Effector CD8-positive, alpha-beta T cell (primary cell): Measurements from ENCODE around the gene PPP1R11.
"Not testable (repeated sequence)": the region's sequence is repeated elsewhere in the genome, so short reads cannot be mapped to it uniquely, and the experiment has no call there.

Source experiments
- DNase-seq: peaks from one replicate; lab custom pipeline; 2025; lab: John Stamatoyannopoulos, UW
- total RNA-seq, 4 experiments: gene quantifications; one replicate each; lab custom pipeline; 2026; lab: John Stamatoyannopoulos, UW

The PPP1R11 gene, protein sequence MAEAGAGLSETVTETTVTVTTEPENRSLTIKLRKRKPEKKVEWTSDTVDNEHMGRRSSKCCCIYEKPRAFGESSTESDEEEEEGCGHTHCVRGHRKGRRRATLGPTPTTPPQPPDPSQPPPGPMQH
- total RNA-seq, result 53.0 to 66.1 (median 62.3) reads per million in 4 experiments

DNA sequence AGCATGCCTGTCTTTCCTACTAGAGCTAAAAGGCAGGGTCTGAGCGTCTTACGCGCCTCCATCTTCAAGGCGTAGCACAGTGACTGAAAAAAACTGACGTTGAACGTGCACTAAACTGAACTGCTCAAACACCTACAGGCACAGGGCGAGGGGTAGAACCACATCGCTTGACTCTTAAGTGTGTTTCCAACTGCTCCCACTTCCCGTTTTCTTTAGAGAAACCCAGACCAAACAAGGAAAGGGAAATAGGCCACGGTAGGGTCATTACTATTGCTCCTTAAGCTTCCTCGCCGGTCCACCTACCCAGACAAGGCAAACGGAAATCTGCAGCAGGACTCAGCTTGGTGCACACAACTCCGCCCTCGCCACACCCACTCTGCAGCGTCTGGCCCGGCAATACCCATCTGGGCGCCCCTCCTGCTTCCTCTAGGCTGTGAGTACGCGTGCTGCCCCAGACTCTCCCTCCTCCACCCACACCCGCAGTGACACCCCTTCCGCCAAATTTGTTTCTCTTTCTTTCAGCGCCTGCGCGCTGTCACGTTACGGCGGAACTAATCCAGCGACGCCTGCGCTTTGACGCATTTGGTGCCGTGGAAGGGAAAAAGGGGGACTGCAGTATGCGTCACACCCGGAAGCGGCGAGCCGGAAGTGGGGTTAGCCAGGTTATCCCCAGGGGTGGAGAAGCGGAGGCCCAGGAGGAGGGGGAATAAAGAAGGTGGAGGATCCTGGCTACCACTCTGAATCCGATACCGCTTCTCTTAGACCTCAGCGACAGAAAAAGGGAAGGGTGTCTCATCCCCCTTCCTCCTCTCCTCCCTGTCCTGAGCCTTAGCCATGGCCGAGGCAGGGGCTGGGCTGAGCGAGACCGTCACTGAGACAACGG lies at the start of gene PPP1R11:
Gene PPP1R11 (plus strand): TSS at position 622 of the 883 bp plus-strand sequence. CDS start 213 bp downstream, at position 835.
- peak; percentile 99 for DNase-seq

DNA sequence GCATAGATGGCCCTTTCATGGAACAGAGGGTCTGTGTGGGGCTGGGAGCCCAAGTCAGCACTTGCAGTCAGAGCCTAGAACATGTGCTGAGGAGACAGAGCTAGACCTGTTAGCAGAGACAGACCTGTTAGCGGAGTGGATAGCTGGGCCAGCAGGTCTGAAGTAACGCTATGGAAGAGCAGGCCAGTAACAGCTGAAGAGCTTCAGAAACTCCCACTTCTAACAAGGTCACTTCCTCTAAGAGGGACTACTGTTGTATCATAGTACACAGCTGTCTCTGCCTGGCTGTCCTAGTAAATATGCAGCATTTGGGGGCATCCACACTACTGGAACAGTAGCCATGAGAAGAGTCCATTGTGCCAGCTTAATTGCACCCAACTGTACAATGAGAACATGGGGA lies 47.2 kb upstream of the PPP1R11 start:
- DNase-seq, result no peak

DNA sequence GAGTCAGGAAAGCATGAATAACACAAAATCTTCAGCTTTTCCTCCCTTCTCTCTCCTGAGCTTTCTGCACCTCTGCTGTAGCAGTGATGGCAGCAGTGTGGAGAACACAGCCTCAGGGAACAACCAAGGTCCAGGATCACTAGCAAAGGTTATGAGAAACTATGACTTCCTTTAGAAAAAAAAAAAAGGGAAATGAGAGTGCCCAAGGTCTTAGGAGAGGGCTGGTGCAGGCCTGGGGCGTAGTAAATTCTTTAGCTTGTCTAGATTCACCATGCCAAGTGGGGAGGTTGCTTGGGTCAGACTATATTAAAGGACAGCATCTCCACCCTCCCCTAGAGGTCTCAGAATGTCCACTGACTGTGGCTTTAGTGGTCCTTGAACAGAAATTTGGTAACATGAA lies 46.4 kb upstream of the PPP1R11 start:
- DNase-seq, result no peak

DNA sequence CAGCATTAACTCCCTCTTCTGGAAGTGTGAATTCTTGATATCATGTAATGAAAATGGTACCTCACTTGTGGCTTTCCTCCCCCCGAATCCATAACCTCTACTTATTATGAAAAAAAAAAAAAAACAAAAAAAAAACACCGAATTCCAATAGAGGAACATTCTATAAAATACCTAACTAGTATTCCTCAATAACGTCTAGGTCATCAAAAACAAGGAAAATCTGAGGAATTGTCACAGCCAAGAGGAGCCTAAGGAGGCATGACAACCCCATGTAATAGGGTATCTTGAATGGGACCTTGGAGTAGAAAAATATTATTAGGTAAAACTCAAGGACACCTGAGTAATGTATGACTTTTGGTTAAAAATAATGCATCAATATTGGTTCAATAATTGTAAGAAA lies 44.8 kb upstream of the PPP1R11 start:
- DNase-seq, result no peak

DNA sequence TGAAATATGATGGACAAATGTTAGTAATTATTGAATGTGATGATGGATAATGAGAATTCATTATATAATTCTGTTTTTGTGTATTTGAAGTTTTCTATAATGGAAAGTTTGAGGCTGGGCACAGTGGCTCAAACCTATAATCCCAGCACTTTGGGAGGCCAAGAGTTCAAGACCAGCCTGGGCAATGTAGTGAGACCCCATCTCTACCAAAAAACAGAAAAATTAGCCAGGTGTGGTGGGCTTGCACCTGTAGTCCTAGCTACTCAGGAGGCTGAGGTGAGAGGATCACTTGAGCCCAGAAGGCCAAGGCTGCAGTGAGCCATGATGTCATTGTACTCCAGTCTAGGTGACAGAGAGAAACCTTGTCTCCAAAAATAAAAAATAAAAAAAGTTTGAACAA lies 44.3 kb upstream of the PPP1R11 start:
- DNase-seq, result not testable (repeated sequence)

DNA sequence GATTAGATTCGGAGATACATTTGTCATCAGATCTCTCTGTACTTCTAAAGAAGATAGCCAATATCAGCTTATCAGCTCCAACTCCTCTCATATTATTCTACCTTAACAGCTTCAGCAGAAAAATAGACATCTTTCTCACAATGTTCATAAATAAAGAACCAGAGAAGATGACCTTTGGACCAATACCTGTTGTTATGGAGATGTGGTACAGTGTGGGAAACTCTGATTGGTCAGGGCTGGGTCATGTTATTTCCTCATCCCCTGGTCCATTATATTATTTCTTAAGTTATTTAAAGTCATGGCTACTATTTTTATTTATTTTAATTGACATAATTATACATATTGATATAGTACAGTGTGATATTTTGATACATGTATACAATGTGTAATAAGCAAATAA lies 41.8 kb upstream of the PPP1R11 start:
- DNase-seq, result no peak

DNA sequence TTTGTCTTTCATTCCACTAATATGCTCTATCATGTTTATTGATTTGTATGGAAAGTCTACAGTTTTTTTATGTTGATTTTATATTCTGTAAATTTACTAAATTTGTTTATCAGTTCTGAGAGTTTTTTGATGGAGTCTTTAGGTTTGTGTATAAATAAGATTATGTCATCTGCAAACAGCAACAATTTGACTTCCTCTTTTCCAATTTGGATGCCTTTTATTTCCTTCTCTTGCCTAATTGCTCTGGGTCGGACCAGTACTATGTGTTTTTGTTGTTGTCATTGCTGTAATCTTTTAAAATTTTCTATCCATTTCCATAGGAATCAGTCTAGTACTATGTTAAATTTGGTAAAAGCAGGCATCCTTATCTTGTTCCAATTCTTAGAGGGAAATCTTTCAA lies 37.4 kb upstream of the PPP1R11 start:
- DNase-seq, result no peak

DNA sequence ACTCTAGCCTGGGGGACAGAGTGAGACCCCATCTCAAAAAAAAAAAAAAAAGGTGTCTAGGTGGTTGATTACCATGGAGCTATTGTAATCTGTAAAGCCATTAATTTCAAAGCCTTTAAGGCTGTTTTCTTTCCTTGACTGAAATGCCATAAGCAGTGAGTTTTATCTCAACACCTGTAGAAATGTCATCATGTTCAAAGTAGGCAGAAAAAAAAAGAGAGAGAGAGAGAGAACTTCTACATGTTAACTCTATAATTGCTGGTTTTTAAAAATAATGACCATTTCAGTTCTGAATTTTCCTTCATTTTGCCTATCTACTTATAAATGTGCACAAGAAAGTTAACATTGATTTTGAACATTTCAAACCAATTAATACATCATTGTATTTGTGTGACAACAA lies 35.6 kb upstream of the PPP1R11 start:
- DNase-seq, result no peak

DNA sequence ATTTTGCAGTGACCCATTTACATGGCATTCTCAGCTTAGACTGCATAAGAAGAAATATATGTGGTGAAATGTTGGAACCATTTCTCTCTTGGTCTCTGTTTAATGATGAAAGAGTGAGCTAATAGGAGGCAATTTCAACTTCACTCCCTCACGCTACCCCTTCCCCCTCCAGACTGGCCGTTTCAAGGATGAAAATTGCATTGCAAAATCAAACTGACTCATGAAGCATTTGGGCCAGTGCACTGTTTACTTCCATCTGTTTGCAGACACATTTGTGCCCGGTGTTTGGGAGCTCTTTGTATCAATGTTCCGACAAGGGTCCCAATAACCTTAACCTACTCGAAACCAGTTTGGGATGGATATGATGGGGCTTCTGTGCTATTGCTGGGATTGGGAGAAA lies 33.6 kb upstream of the PPP1R11 start:
- not testable (repeated sequence) for DNase-seq

DNA sequence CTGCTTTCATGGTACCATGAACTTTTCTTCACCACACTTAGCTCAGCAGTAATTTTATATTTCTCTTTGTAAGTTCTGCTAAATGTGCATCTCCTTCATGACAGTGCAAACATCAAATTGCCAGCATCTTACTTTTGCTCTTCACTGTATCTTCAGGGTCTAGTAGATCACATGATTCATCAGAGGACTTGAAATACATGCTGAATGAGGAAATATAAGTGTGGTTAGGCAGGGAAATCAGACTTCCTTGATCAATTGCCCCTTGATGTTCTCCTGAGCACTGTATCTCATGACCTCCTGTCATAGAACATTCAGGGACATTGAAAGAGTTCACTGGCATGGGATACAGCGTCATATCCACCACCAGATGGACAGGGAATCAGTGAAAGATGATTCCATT lies 31.2 kb upstream of the PPP1R11 start:
- no peak for DNase-seq

DNA sequence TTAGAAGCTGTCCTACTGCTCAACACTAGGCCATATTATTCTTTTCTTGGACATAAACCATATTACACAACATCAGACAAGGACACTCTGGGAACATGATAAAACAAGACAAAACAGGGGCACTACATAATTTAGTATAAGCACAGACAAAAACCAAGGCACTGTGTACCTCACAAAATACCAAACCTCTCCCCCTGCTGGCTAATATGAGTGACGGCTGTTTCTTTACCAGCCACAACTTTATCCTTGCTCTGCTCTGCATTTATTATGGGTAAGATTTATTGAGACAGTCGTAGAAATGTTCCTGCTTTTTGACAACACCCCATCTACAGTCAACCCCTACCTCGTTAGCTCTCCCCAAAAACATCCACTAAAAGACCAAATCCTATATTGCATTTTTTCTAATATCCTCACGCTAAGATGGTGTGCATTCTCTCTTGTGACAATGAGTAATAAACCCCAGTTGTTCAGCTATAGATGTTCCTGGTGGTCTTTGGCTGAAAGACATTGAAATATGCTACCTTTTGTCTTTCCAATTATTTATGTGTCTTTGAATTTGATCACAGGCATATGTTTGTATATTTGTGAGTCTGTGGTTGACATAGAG lies 29.7 kb upstream of the PPP1R11 start:
- no peak for DNase-seq

DNA sequence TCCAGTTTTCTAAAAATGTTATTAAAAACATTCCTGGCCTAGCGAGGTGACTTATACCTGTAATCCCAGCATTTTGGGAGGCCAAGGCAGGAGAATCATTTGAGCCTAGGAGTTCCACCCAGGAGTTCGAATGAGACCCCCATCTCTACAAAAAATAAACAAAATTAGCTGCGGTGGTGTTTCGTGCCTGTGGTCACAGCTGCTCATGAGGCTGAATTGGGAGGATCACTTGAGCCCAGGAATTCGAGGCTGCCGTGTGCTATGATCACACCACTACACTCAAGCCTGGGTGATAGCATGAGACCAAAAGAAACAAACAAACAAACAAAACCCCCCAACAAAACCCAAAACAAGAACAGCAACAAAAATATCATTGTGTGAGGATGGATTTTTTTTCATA lies 25.8 kb upstream of the PPP1R11 start:
- no peak for DNase-seq

DNA sequence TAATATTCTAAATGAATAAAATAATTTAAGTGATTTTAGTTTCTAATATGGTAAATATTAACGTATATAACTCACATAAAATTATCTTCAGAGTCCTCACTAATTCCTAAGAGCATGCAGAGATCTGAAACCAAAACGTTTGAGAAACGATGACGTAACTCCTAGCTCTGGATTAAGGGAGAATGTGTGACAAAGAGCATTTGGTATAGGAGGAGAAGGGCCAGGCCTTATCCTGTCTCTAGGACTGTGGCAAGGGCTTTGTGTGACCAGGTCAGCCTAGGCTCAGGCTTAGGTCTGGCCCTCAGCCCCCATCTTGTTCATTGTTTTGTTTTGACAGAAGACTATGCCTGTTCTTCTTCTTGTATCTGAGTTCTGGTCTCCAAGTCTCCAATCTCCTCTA lies 25.2 kb upstream of the PPP1R11 start:
- no peak for DNase-seq

DNA sequence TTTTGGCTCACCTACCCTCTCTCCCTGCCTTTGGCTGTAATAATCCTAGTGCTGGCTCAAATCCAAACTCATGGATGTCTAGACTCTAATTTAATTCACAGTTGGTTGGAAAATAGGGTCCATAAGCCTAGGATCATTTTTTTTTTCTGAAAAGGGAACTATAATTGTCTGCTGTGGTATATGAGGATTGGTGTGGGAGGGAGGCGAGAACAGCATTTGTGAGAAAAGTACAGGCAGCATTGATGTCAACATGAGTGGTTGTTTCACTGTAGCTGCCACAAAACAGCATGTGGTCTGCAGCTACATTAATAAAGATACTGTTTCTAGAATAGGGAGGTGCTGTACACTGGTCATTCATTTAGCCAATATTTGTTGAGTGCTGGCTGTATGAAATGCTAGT lies 24.5 kb upstream of the PPP1R11 start:
- DNase-seq, result no peak

DNA sequence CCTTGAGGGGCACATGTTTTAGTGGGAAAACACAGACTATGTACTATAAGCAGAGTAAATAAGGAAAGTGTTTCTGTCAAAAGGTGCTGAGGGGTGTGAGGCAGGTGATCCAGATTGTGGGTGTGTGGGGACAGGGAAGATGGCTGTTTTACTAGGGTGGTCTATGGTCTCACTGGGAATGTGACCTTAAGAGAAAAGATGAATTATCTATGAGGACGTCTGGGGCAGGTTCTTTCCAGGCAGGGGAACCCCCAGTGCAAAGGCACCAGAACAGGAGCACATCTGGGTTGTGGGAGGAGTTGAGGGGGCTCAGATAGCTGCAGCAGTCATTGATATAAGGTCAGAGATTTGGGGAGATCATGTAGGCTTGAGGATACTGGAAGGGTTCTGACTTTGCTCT lies 24.1 kb upstream of the PPP1R11 start:
- no peak for DNase-seq

DNA sequence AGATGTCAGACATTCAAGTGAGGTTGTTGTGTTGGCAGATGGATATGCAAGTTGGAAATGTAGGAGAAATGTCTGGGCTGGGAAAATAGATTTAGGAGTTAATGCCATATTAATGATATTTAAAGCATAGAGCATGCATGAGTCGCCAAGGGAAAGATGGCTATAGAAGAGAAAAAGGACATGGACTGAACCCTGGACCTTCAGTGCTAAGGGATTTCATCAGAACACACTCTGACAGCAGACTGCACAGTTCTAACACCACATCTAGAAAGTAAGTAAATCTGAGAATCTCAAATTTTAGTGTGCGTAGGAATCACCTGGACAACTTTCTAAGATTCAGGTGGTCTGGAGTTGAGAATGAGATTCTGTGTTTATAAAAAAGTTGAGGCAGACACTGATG lies 23.3 kb upstream of the PPP1R11 start:
- no peak for DNase-seq

DNA sequence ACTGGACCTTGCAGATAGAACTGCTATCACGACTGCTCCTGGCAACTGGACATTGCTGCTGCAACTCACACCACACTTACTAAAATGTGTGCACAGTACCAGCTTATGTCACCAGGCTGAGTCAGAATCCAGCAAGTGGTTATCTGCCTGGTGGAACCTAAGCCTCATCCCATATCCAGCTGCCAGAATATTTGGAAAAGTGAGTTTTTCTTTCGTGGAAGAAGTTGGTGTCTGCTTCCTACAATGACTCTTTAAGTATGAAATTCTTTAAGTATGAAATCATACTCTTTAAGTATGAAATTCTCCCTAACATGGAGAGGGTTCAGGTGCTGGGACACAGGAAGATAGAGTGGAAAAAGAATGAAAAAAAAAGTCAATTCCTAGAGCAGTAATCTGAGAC lies 22.4 kb upstream of the PPP1R11 start:
- DNase-seq, result no peak

DNA sequence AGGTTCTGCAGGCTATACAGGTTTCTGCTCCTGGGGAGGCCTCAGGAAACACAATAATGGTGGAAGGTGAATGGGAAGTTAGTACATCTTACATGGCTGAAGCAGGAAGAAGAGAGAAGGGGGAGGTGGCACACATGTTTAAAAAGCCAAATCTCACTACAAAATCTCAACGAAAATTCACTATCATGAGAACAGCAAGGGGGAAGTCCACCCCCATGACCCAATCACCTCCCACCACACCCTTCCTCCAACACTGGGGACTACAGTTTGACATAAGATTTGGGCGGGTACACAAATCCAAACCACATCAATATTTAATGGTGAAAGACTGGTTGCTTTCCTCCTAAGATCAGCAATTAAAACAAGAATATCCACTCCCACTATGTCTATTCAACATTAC lies 19.8 kb upstream of the PPP1R11 start:
- no peak for DNase-seq

DNA sequence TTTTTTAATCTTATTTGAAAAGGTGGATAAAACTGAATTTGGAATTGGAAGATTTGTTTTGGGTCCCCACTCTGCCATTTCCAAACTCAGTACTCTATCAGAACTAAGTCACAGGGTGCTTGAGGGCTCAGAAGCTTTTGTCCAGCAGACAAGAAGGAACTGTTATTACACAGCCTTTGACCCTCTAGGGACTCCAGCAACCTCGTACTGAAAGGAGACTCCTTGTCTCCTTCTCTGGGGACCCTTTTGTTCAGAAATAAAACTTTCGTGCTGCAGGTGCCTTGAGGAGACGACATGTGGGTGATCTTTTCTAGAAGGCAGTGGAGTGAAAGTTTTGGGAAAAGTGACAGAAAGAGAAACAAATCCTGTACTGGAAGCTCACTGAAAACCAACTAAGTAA lies 13.3 kb upstream of the PPP1R11 start:
- no peak for DNase-seq

DNA sequence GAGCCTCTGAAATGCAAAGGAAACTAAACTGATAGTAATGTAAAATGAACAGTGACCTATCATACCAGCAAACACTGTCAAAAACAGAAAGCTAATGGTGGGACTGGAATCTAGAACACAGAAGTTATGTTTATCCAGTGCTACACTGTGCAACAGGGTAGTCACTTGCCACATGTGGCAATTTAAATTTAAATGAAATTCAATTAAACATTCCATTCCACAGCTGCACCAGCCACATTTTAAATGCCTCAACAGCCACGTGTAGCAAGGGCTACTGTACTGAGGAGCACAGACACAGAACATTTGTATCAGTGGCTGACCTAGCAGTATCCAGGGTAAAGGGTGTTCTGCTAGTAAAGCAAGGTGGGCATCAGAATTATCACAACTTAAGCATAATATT lies 11.5 kb upstream of the PPP1R11 start:
- no peak for DNase-seq

DNA sequence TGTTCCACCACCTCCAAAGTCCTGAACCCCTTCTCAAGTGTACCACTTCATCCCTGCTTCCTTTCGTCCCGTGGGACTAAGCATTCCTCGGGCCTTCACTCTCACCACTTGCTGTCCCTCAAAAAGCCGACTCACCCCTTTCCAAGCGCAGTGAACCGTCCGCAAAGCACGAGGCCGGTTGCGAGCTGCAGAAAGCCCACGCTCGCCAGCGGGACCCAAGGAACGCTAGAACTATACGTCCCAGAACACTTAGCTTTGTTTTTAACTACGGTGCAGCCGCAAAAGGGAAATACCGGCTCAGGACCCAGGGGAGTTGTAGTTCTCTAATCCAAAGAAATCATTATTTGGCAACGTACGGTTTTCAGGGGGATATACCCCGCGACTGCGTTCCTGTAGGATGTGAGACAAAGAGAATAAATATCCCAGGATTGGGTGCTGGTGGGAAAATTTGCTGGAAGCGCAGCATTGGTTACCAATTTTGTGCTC lies 6.3 kb upstream of the PPP1R11 start:
- no peak for DNase-seq

DNA sequence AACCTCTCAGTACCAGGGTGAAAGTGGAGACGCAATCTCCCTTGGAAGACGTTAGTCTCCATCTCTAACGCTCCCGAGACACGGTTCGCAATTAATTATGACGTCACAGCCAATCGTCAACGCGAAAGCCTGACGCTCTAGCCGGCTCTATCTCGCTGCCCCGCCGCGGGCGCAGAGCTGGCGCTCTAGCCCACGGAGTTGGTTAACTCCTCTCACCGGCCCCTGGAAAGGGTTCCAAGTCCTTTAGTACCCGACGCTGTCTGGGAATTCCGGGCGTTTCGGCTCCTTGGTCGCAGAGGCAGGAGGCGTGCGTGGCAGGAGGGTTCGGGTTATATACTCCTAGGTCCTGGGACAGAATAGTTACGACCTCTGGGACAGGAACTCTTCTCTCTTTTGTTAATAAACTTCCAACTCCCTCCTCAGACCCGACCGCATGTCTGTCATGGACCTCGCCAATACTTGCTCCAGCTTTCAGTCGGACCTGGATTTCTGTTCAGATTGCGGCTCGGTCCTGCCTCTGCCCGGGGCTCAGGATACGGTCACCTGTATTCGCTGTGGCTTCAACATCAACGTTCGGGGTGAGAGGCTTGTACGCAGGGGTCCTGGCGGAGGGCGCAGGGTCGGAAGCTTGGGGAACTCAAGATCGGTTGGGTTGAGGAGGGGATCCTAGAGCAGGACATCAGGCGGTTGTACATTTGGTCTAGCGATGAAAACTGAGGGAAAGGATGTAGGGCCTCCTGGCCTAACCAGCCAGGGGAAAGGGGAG lies 5.7 kb upstream of the PPP1R11 start, which contains the start of gene POLR1H:
Gene POLR1H (plus strand): TSS at position 174 of the 766 bp plus-strand sequence. CDS start 260 bp downstream, at position 434.
- peak; percentile 73 for DNase-seq
